ENCODE data around the gene LRRC39.

DNA sequence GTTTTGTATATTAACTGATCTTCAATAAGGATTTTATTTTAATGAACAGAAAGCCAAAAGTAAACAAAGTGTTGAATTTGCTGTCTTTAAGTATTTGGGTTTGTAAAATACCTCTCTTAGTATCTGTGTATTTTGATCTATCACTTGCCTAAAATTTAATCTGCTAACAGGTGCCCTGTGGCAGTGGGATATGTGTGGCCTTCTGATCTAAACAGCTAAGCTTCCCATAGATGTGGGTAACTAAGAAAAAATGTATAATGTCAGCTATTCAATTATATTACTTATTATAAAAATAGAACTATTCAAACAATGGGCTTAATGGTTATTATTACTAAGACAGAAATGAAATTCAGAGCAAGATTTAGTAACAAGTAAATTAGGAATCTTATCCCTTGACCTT lies 15.2 kb downstream of the LRRC39 start:
- TF ChIP-seq, protein P1, sequence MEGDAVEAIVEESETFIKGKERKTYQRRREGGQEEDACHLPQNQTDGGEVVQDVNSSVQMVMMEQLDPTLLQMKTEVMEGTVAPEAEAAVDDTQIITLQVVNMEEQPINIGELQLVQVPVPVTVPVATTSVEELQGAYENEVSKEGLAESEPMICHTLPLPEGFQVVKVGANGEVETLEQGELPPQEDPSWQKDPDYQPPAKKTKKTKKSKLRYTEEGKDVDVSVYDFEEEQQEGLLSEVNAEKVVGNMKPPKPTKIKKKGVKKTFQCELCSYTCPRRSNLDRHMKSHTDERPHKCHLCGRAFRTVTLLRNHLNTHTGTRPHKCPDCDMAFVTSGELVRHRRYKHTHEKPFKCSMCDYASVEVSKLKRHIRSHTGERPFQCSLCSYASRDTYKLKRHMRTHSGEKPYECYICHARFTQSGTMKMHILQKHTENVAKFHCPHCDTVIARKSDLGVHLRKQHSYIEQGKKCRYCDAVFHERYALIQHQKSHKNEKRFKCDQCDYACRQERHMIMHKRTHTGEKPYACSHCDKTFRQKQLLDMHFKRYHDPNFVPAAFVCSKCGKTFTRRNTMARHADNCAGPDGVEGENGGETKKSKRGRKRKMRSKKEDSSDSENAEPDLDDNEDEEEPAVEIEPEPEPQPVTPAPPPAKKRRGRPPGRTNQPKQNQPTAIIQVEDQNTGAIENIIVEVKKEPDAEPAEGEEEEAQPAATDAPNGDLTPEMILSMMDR (conservative IDR thresholded peaks at IDR 0.05; ENCODE audit: low read length), result no peak
- TF ChIP-seq EZH2phosphoT487 (IDR thresholded peaks at IDR 0.05; ENCODE audit: borderline replicate concordance), result no peak

All from Loucy (cell line).